ENCODE measurements around the gene FSCN2. TPM values are rescaled to one million over a fixed set of nuclear protein-coding genes. Genes with fewer than 3 reads are reported as not detected.
A peak's percentile ranks its signal among the peaks of the same experiment; 100 is the strongest.

FSCN2 gene
- polyA plus RNA-seq, 1 donor: 1.5 TPM

DNA sequence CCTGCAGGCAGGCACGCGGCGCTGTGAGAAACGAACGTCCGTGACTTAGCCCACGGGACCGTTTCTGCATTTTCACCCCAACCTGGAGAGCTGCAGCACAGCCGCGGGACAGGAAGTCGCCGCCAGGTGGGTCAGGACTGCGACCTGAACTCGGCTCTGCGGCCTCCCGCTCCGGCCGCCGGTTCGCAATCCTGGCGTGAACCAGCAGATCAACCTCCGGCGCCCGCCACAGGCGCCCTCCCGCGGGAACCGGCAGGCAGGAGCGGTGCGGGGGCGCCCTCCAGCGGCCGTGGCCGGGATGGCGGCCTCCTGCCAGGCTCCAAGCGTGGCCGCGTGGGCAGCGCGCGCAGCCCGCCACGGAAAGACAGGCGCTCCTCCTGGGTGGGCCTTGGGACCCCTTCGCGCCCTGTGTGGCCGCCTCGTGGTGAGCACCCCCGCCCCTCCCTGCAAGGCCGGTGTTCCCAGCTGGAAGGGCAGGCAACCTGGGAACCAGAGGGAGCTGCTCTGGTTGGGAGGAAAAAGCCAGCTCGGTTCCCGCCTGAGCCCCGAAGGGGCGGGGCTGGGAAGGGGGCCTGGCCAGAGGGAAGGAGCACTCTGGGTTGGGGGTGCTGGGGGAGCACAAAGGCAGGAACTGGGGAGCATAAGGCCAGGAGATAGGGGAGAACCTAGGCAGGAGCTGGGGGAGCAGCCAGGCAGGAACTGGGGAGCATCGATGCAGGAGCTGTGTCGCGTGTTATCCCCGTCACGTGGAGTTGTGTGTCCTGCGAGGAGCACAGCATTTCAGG lies 43.8 kb upstream of the FSCN2 start:
- Histone ChIP-seq H3K4me3 (ENCODE audit: low read length) (peak overlapping the region; percentile 46), H3K4me1 (ENCODE audit: control insufficient read depth, insufficient read depth, low read length) (peaks cover 44% of the 10 kb centered on the region), H3K9me3 (ENCODE audit: control insufficient read depth, low read depth, low read length) (peaks cover 7% of the 10 kb centered on the region), H3K36me3 (ENCODE audit: control insufficient read depth, insufficient read depth, low read length) (no peaks in the 10 kb centered on the region), H3K27ac (ENCODE audit: low read length) (no peak overlapping the region), H3K27me3 (ENCODE audit: control insufficient read depth, insufficient read depth, low read length) (peaks cover 3% of the 10 kb centered on the region)
- WGBS (ENCODE audit: insufficient coverage, low lambda C conversion rate): no CpG with 5 or more reads among the region's 60 CpGs
- DNase-seq: peak; percentile 82 to 90

GRCh38 chr17:81486199-81486810 lies 41.9 kb upstream of the FSCN2 start:
- H3K27me3 ChIP-seq (ENCODE audit: control insufficient read depth, insufficient read depth, low read length): no peaks in the 10 kb centered on the region
- no peak for DNase-seq
- H3K4me1 ChIP-seq (ENCODE audit: control insufficient read depth, insufficient read depth, low read length): peaks cover 49% of the 10 kb centered on the region
- no peaks in the 10 kb centered on the region for H3K36me3 ChIP-seq (ENCODE audit: control insufficient read depth, insufficient read depth, low read length)
- H3K4me3 ChIP-seq (ENCODE audit: low read length): no peak overlapping the region
- peaks cover 7% of the 10 kb centered on the region for H3K9me3 ChIP-seq (ENCODE audit: control insufficient read depth, low read depth, low read length)
- no CpG with 5 or more reads among the region's 17 CpGs for WGBS (ENCODE audit: insufficient coverage, low lambda C conversion rate)
- H3K27ac ChIP-seq (ENCODE audit: low read length): no peak overlapping the region

DNA sequence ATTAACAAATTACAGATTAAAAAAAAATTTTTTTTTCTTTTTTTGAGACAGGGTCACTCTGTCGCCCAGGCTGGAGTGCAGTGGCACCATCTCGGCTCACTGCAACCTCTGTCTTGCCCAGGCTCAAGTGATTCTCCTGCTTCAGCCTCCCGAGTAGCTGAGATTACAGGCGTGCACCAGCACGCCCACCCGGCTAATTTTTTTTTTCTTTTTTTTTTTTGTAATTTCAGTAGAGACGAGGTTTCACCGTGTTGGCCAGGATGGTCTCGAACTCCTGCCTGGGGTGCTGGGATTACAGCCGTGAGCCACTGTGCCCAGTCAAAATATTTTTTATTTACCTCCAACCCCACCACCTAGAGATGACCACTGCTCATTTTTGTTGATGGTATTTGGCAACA lies 41.1 kb upstream of the FSCN2 start:
- Histone ChIP-seq H3K27ac (ENCODE audit: low read length) (no peak overlapping the region), H3K9me3 (ENCODE audit: control insufficient read depth, low read depth, low read length) (peaks cover 7% of the 10 kb centered on the region), H3K4me3 (ENCODE audit: low read length) (peak overlapping the region; percentile 34), H3K4me1 (ENCODE audit: control insufficient read depth, insufficient read depth, low read length) (peaks cover 49% of the 10 kb centered on the region), H3K36me3 (ENCODE audit: control insufficient read depth, insufficient read depth, low read length) (no peaks in the 10 kb centered on the region), H3K27me3 (ENCODE audit: control insufficient read depth, insufficient read depth, low read length) (no peaks in the 10 kb centered on the region)
- no peak for DNase-seq
- WGBS (ENCODE audit: insufficient coverage, low lambda C conversion rate): no CpG with 5 or more reads among the region's 10 CpGs

DNA sequence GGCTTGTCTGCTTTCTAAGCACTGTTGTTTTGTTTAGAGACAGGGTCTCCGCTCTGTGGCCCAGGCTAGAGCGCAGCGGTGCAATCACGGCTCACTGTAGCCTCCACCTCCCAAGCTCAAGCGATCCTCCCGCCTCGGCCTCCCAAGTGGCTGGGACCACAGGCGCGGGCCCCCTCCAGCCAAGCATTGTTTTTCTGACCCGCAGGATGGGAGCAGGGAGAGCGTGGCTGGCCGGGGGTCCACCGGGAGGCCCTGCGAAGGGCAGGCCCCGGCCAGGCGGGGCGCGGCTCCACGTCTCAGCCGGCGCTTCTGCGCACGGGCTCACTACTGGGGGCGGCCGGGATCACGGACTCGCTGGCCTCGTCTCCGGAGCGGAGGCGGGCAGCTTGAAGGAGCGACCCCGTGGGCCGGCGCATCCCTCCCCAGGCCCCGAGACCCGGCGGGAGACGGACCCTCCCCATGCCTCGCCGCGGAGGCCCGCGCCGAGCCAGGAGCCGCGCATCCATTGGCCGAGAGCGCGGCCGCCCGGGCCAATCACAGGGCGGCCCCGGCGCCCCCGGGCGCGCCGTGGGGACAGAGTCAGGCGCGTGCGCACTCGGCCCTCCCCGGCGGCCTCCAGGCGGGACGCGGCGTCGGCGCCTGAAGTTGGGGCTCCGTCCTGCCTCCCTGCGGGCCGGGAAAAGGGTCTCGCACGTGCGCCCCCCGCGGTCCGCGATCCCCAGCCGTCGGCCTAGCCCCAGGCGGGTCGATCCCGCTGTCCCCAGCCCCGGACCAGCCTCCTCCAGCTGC lies 40.5 kb upstream of the FSCN2 start:
- Histone ChIP-seq H3K4me3 (ENCODE audit: low read length) (peak overlapping the region; percentile 67), H3K27me3 (ENCODE audit: control insufficient read depth, insufficient read depth, low read length) (no peaks in the 10 kb centered on the region), H3K9me3 (ENCODE audit: control insufficient read depth, low read depth, low read length) (peaks cover 7% of the 10 kb centered on the region), H3K4me1 (ENCODE audit: control insufficient read depth, insufficient read depth, low read length) (peaks cover 46% of the 10 kb centered on the region), H3K36me3 (ENCODE audit: control insufficient read depth, insufficient read depth, low read length) (no peaks in the 10 kb centered on the region), H3K27ac (ENCODE audit: low read length) (peak overlapping the region; percentile 59)
- peak; percentile 76 to 83 for DNase-seq
- WGBS (ENCODE audit: insufficient coverage, low lambda C conversion rate): no CpG with 5 or more reads among the region's 87 CpGs

DNA sequence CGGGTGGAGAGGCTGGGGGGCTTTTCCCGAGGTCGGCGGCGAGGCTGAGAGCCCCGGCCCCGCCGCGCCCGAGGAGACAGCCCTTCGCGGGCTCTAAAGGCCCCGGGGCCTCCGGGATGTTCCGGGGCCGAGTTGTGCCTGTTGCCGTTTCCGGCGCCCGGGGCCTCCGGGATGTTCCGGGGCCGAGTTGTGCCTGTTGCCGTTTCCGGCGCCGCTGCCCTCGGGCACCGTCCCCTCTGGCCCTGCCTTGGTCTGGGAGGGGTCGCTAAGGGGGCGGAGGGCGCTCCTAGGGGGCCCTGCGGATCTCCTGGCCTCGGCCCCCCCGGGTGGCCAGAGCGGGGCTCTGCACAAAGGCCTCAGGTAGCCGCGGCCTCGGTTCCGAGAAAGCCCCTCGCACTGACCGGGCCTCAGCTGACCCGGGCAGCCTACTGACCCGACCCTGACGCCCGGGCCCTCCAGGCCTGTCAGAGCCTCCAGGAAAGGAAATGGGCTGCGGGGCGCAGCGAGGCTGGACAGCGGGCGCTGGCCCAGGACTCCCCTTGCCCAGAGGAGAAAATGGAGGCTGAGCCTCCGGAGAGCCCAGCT lies 39.8 kb upstream of the FSCN2 start:
- no CpG with 5 or more reads among the region's 52 CpGs for WGBS (ENCODE audit: insufficient coverage, low lambda C conversion rate)
- peaks cover 7% of the 10 kb centered on the region for H3K9me3 ChIP-seq (ENCODE audit: control insufficient read depth, low read depth, low read length)

GRCh38 chr17:81489012-81489997 lies 38.9 kb upstream of the FSCN2 start:
- peak in 1 of 2 donors; percentile 4 for DNase-seq
- H3K27ac ChIP-seq (ENCODE audit: low read length): no peak overlapping the region
- no peak overlapping the region for H3K4me3 ChIP-seq (ENCODE audit: low read length)
- H3K36me3 ChIP-seq (ENCODE audit: control insufficient read depth, insufficient read depth, low read length): no peaks in the 10 kb centered on the region
- WGBS (ENCODE audit: insufficient coverage, low lambda C conversion rate): no CpG with 5 or more reads among the region's 27 CpGs
- H3K27me3 ChIP-seq (ENCODE audit: control insufficient read depth, insufficient read depth, low read length): no peaks in the 10 kb centered on the region
- H3K4me1 ChIP-seq (ENCODE audit: control insufficient read depth, insufficient read depth, low read length): peaks cover 32% of the 10 kb centered on the region
- peaks cover 4% of the 10 kb centered on the region for H3K9me3 ChIP-seq (ENCODE audit: control insufficient read depth, low read depth, low read length)

More for the DNA sequence above, 39.8 kb upstream of the FSCN2 start:
- H3K27ac ChIP-seq (ENCODE audit: low read length): peak overlapping the region; percentile 59
- no peaks in the 10 kb centered on the region for H3K36me3 ChIP-seq (ENCODE audit: control insufficient read depth, insufficient read depth, low read length)
- H3K27me3 ChIP-seq (ENCODE audit: control insufficient read depth, insufficient read depth, low read length): no peaks in the 10 kb centered on the region
- H3K4me1 ChIP-seq (ENCODE audit: control insufficient read depth, insufficient read depth, low read length): peaks cover 39% of the 10 kb centered on the region
- H3K4me3 ChIP-seq (ENCODE audit: low read length): peak overlapping the region; percentile 67
- DNase-seq: no peak

GRCh38 chr17:81489998-81490992 lies 37.9 kb upstream of the FSCN2 start:
- DNase-seq: peak in 1 of 2 donors; percentile 19
- peaks cover 32% of the 10 kb centered on the region for H3K4me1 ChIP-seq (ENCODE audit: control insufficient read depth, insufficient read depth, low read length)
- no peaks in the 10 kb centered on the region for H3K27me3 ChIP-seq (ENCODE audit: control insufficient read depth, insufficient read depth, low read length)
- no CpG with 5 or more reads among the region's 14 CpGs for WGBS (ENCODE audit: insufficient coverage, low lambda C conversion rate)
- peaks cover 4% of the 10 kb centered on the region for H3K9me3 ChIP-seq (ENCODE audit: control insufficient read depth, low read depth, low read length)
- H3K27ac ChIP-seq (ENCODE audit: low read length): peak overlapping the region; percentile 11
- H3K4me3 ChIP-seq (ENCODE audit: low read length): no peak overlapping the region
- no peaks in the 10 kb centered on the region for H3K36me3 ChIP-seq (ENCODE audit: control insufficient read depth, insufficient read depth, low read length)

- peak; percentile 84 to 89 for DNase-seq
- Histone ChIP-seq H3K4me3 (ENCODE audit: low read length) (no peak overlapping the region), H3K4me1 (ENCODE audit: control insufficient read depth, insufficient read depth, low read length) (peaks cover 32% of the 10 kb centered on the region), H3K36me3 (ENCODE audit: control insufficient read depth, insufficient read depth, low read length) (no peaks in the 10 kb centered on the region), H3K27me3 (ENCODE audit: control insufficient read depth, insufficient read depth, low read length) (no peaks in the 10 kb centered on the region), H3K9me3 (ENCODE audit: control insufficient read depth, low read depth, low read length) (peaks cover 4% of the 10 kb centered on the region), H3K27ac (ENCODE audit: low read length) (peak overlapping the region; percentile 11)
- no CpG with 5 or more reads among the region's 5 CpGs for WGBS (ENCODE audit: insufficient coverage, low lambda C conversion rate)
These were observed 37.0 kb upstream of the FSCN2 start for GRCh38 chr17:81491181-81491581.

Measured in large intestine (tissue), 3 donors.